HFF-Myc (cell line): ENCODE measurements around the gene XPNPEP2.

Source experiments
- DNase-seq: peaks from one replicate; pipeline ENCODE4 v3.0.0-alpha.2; 2011; ENCODE audit warnings: low read depth; ENCODE audit errors: extremely low read depth
- H3K4me3 ChIP-seq: replicated peaks from 2 replicates; pipeline ENCODE4 v1.5.1; 2011; ENCODE audit warnings: low read depth, mild to moderate bottlenecking, control low read depth, low read length
- TF ChIP-seq, protein P1 (sequence below): IDR thresholded peaks from 2 replicates; pipeline ENCODE4 v1.5.1; 2012; ENCODE audit warnings: mild to moderate bottlenecking, low read depth, low read length, control low read depth; ENCODE audit errors: missing control alignments

Gene XPNPEP2

DNA sequence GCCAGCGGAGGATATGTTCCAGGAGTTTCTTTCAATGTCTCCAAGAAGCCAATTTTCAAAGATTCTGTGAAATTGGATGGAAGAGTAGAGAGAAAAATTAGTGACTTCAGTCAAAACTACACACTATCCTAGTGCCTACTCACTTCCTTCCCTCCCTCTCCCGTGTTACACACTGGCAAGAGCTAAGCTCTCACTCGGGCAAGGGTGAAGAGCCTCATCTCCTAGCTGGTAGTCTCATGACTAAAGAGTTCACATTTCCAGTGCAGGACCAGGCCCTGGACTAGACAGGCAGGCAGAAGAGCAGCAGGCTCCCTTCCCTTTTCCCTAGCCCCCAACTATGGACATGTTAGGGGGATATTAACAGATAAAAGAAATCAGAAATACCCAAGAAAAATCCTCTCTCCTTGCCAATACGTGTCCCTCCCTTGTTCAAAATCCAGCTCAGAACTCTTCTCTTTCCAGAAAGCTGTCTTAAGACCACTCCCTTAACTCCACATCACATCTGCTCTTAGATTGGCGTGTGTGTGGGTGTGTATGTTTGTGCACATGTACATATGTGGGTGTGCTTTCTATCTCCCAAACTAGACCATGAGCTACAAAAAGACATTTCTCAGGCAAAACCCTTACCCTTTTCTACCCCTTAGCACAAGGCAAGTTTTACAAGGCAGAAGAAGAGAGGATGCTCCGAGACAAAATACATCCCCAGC lies 75.0 kb downstream of the XPNPEP2 start:
- H3K4me3 ChIP-seq = no peak overlapping the region
- DNase-seq = no peak
- TF ChIP-seq, protein P1, sequence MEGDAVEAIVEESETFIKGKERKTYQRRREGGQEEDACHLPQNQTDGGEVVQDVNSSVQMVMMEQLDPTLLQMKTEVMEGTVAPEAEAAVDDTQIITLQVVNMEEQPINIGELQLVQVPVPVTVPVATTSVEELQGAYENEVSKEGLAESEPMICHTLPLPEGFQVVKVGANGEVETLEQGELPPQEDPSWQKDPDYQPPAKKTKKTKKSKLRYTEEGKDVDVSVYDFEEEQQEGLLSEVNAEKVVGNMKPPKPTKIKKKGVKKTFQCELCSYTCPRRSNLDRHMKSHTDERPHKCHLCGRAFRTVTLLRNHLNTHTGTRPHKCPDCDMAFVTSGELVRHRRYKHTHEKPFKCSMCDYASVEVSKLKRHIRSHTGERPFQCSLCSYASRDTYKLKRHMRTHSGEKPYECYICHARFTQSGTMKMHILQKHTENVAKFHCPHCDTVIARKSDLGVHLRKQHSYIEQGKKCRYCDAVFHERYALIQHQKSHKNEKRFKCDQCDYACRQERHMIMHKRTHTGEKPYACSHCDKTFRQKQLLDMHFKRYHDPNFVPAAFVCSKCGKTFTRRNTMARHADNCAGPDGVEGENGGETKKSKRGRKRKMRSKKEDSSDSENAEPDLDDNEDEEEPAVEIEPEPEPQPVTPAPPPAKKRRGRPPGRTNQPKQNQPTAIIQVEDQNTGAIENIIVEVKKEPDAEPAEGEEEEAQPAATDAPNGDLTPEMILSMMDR = no peak

DNA sequence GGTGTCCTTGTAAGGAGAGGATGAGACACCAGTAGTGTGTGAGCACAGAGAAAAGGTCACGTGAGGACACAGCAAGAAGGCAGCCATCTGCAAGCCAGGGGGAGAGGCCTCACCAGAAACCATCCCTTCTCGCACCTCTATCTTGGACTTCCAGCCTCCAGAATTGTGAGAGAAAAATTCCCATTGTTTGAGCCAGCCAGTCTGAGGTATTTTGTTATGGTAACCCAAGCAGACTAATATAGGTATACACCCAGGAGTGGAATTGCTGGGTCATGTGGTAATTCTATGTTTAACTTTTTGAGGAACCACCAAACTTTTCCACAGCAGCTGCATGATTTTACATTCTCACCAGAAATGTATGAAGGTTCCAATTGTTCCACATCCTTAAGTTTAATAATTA lies 79.3 kb downstream of the XPNPEP2 start:
- H3K4me3 ChIP-seq = no peak overlapping the region
- TF ChIP-seq, protein P1 = no peak
- no peak for DNase-seq
